Measurements from ENCODE around the gene DNLZ.
"Not testable (repeated sequence)": the region's sequence is repeated elsewhere in the genome, so short reads cannot be mapped to it uniquely, and the experiment has no call there.

DNLZ gene

GRCh38 chr9:136359774-136360718 lies 3.5 kb downstream of the DNLZ start:
- DNase-seq (ENCODE audit: low read depth), result no peak

- no peak for DNase-seq (ENCODE audit: low read depth)
Observed at GRCh38 chr9:136358888-136359287, 4.7 kb downstream of the DNLZ start.

- DNase-seq (ENCODE audit: low read depth), result no peak
Observed at GRCh38 chr9:136358016-136358415, 5.5 kb downstream of the DNLZ start.

- DNase-seq (ENCODE audit: low read depth), result no peak
Observed at GRCh38 chr9:136357202-136357725, 6.3 kb downstream of the DNLZ start.

DNA sequence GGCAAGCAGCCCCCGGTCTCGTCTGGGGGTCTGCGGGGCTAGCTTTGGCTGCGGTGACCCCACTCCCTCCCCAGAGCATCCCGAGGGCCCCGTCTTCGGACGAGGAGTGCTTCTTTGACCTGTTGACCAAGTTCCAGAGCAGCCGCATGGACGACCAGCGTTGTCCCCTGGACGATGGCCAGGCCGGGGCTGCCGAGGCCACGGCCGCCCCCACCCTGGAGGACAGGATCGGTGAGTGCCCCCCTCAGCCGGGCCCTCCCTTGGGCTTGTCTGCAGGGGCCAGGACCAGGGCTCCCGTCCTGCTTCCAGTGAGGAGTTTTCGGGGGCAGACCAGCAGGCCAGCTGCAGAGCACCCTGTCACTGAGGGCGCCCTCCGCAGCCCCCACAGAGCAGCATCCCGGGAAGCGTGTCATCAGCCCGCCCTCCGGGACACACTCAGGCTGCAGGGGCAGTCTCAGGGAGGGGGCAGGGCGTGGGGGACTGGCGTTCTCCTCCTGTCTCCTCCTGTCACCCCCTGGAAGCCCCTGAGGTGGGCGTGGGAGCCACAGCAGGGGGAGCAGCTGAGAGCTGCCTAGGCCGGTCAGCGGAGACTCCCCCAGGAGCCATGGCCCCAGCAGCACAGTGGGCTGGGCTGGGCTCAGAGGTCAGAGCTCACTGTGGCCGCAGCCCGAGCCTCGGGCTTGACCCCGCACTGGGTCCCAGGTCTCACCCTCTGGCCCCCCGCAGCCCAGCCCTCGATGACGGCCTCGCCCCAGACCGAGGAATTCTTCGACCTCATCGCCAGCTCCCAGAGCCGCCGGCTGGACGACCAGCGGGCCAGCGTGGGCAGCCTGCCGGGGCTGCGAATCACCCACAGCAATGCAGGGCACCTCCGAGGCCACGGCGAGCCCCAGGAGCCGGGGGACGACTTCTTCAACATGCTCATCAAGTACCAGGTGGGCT lies 7.7 kb downstream of the DNLZ start:
- no peak for DNase-seq (ENCODE audit: low read depth)

DNA sequence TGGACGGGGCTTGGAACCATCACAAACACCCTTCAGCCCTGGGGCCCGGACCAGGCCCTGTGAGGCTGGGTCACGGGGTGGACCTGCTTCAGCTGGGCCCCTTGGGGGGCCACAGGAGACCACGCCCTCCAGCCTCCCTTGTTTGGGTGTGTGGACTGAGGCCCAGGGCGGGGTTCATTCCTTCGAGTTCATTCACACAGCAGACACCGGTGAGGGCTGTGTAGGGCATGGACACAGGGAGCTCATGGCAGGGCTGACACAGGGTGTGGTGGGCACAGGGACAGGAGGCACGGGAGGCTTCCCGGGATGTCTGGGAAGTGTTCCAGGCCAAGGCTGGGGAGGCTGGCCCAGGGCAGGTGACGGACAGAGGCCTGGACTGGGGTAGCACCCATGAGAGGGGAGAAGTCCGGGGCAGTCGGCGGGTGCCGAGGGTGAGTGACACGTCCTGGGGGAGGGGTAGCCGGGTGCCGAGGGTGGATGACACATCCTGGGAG lies 8.9 kb downstream of the DNLZ start:
- DNase-seq (ENCODE audit: low read depth), result no peak

- DNase-seq (ENCODE audit: low read depth), result no peak
Observed at GRCh38 chr9:136353757-136354488, 9.6 kb downstream of the DNLZ start.

- no peak for DNase-seq (ENCODE audit: low read depth)
Observed at GRCh38 chr9:136353088-136353487, 10.5 kb downstream of the DNLZ start.

DNA sequence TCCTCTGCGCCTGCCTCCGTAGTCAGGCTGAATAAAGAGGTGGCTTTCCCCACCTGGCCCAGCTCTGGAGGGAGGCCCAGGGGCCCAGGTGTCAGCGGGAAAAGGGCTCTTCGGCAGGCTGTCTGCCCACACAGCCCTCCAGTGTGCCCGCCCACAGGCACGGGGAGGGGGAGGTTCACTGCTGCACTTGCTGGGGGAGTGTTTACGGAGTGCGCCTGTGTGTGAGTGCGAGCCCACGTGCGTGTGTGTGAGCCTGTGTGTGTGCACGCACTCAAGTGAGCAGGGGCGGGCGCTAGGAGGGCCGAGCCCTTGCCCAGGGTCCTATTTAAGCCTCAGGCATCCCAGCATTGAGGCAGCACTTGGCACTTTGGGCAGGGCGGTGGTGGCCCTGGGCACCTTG lies 10.9 kb downstream of the DNLZ start:
- no peak for DNase-seq (ENCODE audit: low read depth)

DNA sequence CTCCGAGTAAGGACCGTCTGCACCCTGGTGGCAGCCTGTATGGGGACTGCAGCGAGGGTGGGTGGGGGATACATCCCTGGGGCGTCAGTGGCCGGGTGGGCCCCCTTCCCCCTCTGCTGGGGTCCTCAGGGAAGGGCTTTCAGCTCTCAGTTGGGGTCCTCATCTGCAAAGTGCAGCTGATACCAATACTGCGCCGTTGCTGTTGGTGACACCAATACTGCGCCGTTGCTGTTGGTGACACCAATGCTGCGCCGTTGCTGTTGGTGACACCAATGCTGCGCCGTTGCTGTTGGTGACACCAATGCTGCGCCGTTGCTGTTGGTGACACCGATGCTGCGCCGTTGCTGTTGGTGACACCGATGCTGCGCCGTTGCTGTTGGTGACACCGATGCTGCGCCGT lies 11.7 kb downstream of the DNLZ start:
- not testable (repeated sequence) for DNase-seq (ENCODE audit: low read depth)

DNA sequence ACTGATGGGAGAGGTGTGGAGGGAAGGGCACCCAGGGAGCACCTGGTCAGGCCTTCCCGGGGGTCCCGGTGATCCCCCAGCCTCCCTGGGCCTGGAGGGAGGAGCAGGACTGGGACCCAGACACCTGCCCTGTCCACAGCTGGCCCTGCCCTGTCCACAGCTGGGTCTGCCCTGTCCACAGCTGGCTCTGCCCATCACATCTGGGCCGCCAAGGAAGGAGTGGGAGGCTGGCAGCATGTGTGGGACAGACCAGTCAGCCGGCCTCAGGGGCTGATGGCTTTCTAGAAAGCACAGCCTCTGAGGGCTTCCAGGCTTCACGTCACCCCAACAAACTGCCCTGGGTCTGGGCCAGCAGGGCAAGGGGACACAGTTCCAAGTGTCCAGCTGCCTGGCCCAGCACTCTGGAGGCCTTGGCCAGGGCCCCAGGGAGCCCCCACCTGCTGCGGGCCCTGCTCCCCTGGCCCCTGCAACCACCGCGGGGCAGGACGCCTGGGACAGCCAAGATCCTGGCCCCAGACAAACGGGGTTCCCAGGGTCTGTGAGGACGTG lies 12.2 kb downstream of the DNLZ start:
- no peak for DNase-seq (ENCODE audit: low read depth)

DNA sequence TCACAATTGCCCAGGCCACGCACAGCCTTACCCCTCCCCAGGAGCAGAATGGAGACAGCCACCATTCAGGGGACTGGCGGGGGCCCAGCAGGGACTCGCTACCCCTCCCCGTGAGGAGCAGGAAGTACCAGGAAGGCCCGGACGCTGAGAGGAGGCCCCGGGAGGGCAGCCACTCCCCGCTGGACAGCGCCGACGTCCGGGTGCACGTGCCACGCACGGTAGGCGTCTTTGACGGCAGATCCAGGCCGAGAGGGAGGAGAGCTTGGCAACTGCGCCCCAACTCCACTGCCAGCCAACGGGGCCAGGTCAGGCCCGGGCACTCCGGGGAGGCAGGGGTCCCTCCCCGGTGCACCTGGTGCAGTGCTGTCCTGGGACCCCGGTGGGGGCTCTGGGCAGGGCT lies 14.0 kb downstream of the DNLZ start:
- DNase-seq (ENCODE audit: low read depth), result no peak

- DNase-seq (ENCODE audit: low read depth), result no peak
Observed at GRCh38 chr9:136348691-136349090, 14.9 kb downstream of the DNLZ start.

DNA sequence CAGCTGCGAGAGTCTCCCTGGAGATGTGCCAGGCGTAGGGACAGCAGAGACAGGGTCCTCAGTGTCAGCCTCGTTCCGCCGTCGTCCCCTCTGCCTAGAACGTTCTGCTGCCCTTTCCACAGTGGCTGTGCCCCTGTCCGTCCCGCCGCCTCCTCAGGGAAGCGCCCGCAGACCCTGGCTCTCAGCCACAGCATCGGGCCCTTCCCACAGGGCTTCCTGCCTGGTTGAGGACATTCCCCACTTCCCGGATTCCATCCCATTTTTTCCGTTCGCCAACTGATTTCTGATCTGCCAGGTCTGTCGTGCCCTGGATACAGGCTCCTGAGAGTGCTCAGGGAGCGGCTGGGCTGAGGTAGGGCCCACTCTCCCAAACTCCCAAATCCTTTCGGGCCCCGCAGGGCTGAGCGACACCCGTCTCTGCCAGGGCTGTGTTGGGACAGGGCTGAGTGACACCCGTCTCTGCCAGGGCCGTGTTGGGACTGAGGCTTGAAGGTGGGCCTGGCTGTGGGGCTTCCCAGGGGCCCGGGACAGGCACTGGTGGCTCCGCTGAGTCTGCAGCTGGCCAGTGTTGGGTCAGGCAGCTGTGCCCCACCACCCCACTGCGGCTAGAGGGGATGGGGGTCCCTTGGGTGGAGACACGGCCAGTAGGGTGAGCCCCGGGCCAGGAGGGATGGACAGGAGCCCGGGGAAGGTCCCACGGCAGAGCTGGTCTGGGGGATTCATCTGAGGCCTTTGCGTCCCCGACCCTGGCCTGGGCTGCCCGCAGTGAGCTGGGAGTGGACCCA lies 15.9 kb downstream of the DNLZ start:
- DNase-seq (ENCODE audit: low read depth), result no peak

DNA sequence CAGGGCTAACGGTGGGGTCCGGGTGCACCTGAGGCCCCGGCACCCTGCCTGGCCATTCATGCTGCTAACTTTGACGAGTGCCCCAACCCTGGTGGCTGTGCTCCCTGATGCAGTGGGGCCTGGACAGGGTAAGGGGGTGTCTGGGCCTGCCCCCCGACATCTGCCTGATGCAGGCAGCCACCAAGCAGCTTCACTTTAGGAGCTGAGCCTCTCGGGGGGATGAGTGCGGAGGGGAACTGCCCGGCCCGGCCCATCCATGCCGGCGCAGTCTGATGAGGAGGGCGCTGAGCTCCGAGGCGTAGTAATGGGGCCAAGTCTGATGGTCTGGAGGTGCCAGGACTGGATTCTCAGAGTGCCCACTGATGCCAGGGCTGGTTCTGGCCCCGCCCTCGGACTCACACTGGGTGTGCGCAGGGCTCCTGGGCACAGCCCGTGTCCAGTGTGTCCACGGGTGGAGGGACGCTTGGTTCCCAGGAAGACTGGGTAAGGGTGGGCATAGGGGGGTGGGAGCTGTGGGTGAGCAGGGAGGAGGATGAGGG lies 16.5 kb downstream of the DNLZ start:
- DNase-seq (ENCODE audit: low read depth), result no peak

- no peak for DNase-seq (ENCODE audit: low read depth)
Observed at GRCh38 chr9:136346157-136346481, 17.4 kb downstream of the DNLZ start.

DNA sequence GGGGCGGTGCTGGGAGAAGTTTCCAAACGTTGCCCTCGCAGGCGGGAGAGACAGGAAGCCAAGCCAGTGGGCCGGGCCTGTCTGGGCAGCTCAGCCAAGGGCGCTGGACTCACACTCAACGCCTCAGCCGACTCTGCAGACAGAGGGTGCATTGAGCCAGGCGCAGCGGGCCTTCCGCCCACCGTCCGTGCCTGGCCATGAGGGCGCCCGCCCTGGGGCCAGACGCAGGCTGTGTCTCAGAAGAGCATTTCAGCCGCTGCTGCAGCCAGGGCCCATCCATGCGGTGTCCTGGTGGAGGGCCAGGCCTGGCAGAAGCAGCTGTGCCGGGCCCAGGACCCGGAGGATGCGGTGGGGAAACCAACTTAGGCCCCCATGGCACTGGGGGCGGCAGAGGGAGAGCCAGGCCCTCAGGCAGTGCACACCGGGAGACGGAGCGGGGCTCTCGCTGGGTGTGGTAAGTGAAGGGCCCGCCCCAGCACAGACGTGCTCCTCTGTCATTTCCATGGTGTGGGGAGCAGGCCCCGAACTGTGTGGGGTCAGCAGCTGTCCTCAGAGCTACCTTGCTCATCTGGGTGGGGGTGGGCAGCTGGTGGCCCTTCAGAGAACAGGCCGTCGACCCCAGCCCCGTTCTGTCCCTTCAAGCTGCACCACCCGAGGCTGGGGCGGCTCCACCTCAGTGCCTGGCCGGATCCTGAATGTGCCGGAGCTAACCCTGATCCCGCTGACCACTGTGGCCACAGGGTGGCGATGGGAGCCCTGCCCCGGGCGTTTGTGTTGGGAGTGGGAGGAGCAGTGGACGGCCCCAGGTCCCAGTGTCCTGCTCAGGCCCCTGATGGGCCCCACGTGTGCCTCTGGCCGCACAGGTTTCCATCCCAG lies 18.0 kb downstream of the DNLZ start:
- DNase-seq (ENCODE audit: low read depth), result no peak

GRCh38 chr9:136344544-136345280 lies 18.8 kb downstream of the DNLZ start:
- no peak for DNase-seq (ENCODE audit: low read depth)

DNA sequence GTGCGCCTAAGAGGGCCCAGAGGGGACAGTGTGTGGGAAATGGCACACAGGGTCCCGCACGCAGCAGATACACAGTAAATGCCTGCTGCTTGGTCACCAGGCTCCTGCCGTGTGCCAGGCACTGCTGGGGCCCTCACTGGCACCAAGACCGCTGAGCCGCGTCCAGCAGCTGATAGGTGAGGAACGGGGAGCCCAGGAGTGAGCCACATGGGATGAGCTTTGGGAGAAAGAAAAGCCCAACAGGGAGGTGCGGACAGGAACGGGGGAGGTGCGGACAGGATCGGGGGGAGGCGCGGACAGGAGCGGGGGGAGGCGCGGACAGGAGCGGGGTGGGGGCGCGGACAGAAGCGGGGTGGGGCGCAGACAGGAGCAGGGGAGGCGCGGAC lies 19.7 kb downstream of the DNLZ start:
- no peak for DNase-seq (ENCODE audit: low read depth)
